Skin epidermis (tissue), 12 donors: ENCODE data around the gene PDRG1.

Experiments
- H3K27ac ChIP-seq, 21 experiments: fragments of 200-600 bp; sonication (generic) in 11 of 21; one replicate each; pipeline ENCODE4 v1.5.0; 2020; ENCODE audit warnings: mild to moderate bottlenecking in 3 of 21, inconsistent platforms in 2 of 21, moderate library complexity in 2 of 21
- H3K4me3 ChIP-seq, 7 experiments: fragments of 200-600 bp; sonication (generic) in 2 of 7; one replicate each; pipeline ENCODE4 v1.5.0; 2020; ENCODE audit warnings: inconsistent platforms in 2 of 7, mild to moderate bottlenecking in 2 of 7, moderate library complexity in 1 of 7

Gene PDRG1

GRCh38 chr20:31913431-31914157, 38.3 kb downstream of the PDRG1 start:
- Histone ChIP-seq H3K4me3 (no peak overlapping the region), H3K27ac (peak overlapping the region in 1 of 21 experiments; percentile 30)

DNA sequence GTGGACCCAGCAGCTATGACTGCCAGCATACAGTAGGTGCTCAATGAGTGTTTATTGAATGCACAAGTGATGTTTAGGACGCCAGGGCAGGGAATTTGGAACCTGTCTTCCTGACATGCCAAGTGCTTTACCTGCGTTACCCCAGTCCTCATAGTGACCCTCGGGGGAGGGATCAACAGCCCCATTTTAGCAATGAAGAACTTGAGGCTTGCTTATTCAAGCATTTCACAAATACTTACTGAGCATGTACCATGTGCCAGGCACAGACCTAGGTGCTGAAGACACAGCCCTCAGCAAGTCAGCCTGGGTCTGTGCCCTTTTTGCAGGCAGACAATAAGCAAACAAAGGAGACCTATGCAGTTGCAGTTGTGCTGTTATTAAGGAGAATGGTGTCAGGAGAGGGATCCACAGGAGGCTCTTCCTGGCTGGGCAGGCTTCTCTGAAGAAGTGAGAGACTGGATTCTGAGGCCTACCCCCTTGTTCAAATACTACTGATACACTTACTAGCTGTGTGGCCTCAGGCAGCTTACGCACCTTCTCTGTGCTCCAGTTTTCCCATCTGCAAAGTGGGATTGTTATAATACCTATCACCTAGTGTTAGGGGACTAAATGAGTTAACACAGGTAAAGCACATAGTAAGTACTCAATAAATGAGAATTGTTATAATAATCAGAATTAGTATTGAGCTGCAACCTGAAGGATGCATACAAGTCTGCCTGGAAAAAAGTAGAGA, 41.6 kb downstream of the PDRG1 start:
- Histone ChIP-seq H3K4me3 (no peak overlapping the region), H3K27ac (no peak overlapping the region)

- H3K4me3 ChIP-seq, result no peak overlapping the region
These were observed 42.4 kb downstream of the PDRG1 start for GRCh38 chr20:31909253-31910070.

DNA sequence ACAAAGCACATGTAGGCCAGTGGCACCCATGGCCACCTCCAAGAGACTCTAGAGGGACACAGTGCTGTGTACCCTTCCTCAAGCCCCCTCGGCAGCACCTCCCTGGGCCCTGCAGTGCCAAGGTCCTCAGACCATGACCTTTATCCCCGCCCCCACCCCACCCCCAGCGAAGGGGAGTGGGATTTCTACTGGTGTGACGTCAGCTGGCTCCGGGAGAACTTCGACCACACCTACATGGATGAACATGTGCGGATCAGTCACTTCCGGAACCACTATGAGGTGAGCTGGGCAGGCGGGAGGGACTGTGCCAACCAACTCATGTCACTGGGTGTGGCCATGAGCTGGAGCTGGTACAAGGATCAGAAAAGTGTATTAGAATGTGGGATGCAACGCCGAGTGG, 43.4 kb downstream of the PDRG1 start:
- H3K27ac ChIP-seq, result no peak overlapping the region
- no peak overlapping the region for H3K4me3 ChIP-seq

More at GRCh38 chr20:31909253-31910070, 42.4 kb downstream of the PDRG1 start:
- no peak overlapping the region for H3K27ac ChIP-seq

DNA sequence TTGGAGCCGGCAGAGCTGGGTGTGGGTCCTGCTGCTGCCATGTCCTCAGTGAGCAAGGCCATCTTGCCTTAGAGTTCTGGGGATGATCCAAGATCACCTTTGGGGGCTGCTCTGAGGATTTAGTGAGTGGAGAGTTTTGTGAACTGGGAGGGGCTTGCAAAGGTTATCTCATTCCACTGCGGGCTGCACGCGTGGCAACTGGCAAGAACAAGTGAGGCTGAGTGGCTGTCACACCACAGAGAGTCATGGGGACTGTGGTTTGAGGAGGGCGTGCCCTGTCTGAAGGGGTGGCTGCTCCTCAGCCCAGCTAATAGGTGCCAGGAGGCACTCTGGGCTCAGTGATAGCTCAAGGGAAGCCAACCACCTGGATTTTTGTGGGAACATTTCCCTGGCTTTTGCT, 43.8 kb downstream of the PDRG1 start:
- H3K27ac ChIP-seq, result no peak overlapping the region
- no peak overlapping the region for H3K4me3 ChIP-seq

GRCh38 chr20:31907046-31907445, 44.8 kb downstream of the PDRG1 start:
- Histone ChIP-seq H3K27ac (no peak overlapping the region), H3K4me3 (no peak overlapping the region)

GRCh38 chr20:31906001-31906400, 45.8 kb downstream of the PDRG1 start:
- Histone ChIP-seq H3K27ac (no peak overlapping the region), H3K4me3 (no peak overlapping the region)

GRCh38 chr20:31903627-31904386, 48.0 kb downstream of the PDRG1 start:
- no peak overlapping the region for H3K27ac ChIP-seq
- H3K4me3 ChIP-seq, result no peak overlapping the region

DNA sequence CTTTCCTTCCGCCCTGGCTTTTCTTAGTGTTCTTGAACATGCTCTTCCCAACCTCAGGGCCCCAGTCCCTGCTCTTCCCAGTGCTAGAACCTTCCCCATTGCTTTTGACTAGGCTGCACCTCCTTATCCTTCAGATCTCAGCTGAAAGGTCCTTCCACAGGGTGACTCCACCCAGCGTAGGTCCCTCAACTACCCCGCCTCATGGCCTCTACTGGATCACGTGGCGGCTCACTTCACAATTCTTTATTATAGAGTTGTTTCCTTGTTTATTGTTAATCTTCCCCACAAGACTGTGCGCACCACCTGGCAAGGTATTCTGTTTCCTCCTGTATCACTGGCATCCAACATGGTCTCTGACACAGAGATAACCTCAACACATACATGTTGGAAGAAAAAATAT, 50.2 kb downstream of the PDRG1 start:
- Histone ChIP-seq H3K4me3 (no peak overlapping the region), H3K27ac (no peak overlapping the region)

DNA sequence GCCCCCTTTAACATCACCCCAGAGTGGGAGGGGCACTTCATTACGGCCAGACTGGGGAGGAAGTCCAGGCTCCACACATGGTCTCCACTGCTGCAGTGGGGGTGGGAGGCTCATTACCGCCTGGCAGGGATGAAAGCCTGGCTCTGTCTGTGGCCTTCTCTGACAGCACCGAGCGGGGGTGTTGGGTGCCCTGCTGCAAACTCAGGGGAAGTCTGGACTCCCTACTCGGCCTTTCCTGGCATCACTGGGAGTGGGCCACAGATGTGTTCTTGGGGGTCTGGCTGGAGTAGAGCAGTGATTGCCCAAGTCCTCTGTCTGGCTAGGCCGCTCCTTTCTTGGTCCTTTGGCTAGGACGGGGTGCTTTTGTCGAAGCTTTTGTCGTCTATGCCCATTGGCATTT, 54.3 kb downstream of the PDRG1 start:
- H3K4me3 ChIP-seq, result no peak overlapping the region
- no peak overlapping the region for H3K27ac ChIP-seq

GRCh38 chr20:31896049-31896448, 55.8 kb downstream of the PDRG1 start:
- Histone ChIP-seq H3K4me3 (no peak overlapping the region), H3K27ac (peak overlapping the region in 12 of 21 experiments; percentile 37 to 74 (median 69))

DNA sequence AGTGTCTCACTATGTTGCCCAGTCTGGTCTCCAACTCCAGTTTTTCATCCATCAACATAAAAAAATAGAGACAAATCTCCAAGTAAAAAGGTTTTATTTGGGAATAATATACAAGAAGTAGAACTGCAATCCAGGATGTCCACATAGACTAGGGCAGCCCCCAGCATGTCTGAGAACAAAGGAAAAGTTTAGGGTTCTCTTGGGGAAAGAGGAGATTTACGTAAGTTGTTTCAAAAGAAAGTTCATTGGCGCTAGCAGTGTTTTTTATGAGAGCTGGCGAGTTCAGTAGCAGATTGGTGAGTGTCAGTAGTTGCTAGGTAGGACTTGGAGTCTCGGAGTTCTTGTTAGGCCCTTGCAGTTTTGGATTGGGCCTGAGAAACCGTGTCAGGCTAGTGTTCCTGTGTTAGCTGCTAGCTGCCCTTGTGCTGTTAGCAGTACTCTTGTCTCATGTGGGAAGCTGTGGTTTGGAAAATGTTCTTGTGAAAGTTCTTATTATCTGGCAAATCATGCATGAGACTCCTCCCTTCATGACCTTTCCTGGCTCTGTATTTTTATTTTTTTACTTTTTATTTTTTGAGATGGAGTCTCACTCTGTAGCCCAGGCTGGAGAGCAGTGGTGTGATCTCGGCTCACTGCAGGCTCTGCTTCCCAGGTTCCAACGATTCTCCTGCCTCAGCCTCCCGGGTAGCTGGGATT, 56.7 kb downstream of the PDRG1 start:
- no peak overlapping the region for H3K4me3 ChIP-seq
- peak overlapping the region in 18 of 21 experiments; percentile 19 to 78 (median 66) for H3K27ac ChIP-seq
